Left lung (tissue), 10 donors: ENCODE measurements around the gene TMEM141. TPM values are rescaled to one million over a fixed set of nuclear protein-coding genes. Genes with fewer than 3 reads are reported as not detected.

ENCODE experiments used
- ATAC-seq: fragments of 200-7000 bp; cut with Tn5 transposase; one replicate; pipeline ENCODE4 v1.9.1; 2020; ENCODE audit warnings: moderate library complexity
- DNase-seq, 4 donors: peaks; one replicate each; pipeline ENCODE4 v3.0.0-alpha.2; 2013 to 2020
- H3K27ac ChIP-seq, 2 donors: fragments of 200-600 bp; sonication (generic) in 1 of 2; one replicate each; pipeline versions ENCODE4 v1.5.0 to v1.8.0; 2020 to 2021
- H3K27me3 ChIP-seq, 2 donors: fragments of 200-600 bp; sonication (generic) in 1 of 2; one replicate each; pipeline versions ENCODE4 v1.5.0 to v1.8.0; 2020 to 2021
- H3K36me3 ChIP-seq, 2 donors: fragments of 200-600 bp; sonication (generic) in 1 of 2; one replicate each; pipeline versions ENCODE4 v1.5.0 to v1.8.0; 2020 to 2021
- H3K4me1 ChIP-seq, 2 donors: fragments of 200-600 bp; one replicate each; pipeline ENCODE4 v1.8.0; 2021
- H3K4me3 ChIP-seq, 2 donors: fragments of 200-600 bp; sonication (generic) in 1 of 2; one replicate each; pipeline versions ENCODE4 v1.5.0 to v1.8.0; 2020 to 2021; ENCODE audit warnings: mild to moderate bottlenecking in 1 of 2
- H3K9me3 ChIP-seq, 2 donors: fragments of 200-600 bp; sonication (generic) in 1 of 2; one replicate each; pipeline versions ENCODE4 v1.5.0 to v1.8.0; 2020 to 2021
- intact Hi-C, 2 donors: fragments of 100-400 bp; cut with DNase I; formaldehyde crosslinking; loops; one replicate each; pipeline versions ENCODE4 v1.11.2 to v1.14.2; 2022
- polyA plus RNA-seq, 6 donors: library from polyadenylated mRNA; unstranded; fragments of 120-200 nt; gene quantifications; one replicate each; pipeline ENCODE4 v1.2.1, GENCODE V29; 2013; ENCODE audit not compliant: insufficient read length in 6 of 6
- total RNA-seq, 2 donors: library from RNA; stranded (reverse); fragmentation: NEBNext Ultra II Directional; extraction: Animal tissue kit (Norgen Biotek cat#: 25700); gene quantifications; one replicate each; pipeline ENCODE4 v1.2.1, GENCODE V29; 2021
- TF ChIP-seq, protein P1 (sequence below), 2 donors: fragments of 200-600 bp; sonication (generic) in 1 of 2; IDR thresholded peaks; one replicate each; pipeline versions ENCODE4 v1.5.0 to v1.8.0; 2021; ENCODE audit warnings: antibody characterized with exemption in 2 of 2
- donor health status: DM: no; HTN: yes; CAD: no.
- donor health status: DM: no; HTN: no; CAD: no.

TMEM141 gene
- total and polyA plus RNA-seq, 8 donors, result 49.3 to 76.6 (median 54.5) TPM

DNA sequence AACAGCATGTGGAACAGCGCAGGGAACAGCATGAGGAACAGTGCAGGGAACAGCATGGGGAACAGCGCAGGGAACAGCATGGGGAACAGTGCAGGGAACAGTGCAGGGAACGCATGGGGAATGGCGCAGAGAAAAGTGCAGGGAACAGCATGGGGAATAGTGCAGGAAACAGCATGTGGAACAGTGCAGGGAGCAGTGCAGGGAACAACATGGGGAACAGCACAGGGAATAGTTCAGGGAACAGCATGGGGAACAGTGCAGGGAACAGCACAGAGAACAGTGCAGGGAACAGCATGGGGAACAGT is 35.1 kb upstream of the TMEM141 start:
- Histone ChIP-seq H3K27me3 (peaks cover 0 to 27% of the 10 kb centered on the region in 2 donors), H3K4me3 (no peak overlapping the region), H3K36me3 (no peaks in the 10 kb centered on the region), H3K9me3 (peaks cover 0 to 16% of the 10 kb centered on the region in 2 donors), H3K4me1 (no peaks in the 10 kb centered on the region), H3K27ac (no peak overlapping the region)
- DNase-seq, result no peak
- TF ChIP-seq, protein P1, sequence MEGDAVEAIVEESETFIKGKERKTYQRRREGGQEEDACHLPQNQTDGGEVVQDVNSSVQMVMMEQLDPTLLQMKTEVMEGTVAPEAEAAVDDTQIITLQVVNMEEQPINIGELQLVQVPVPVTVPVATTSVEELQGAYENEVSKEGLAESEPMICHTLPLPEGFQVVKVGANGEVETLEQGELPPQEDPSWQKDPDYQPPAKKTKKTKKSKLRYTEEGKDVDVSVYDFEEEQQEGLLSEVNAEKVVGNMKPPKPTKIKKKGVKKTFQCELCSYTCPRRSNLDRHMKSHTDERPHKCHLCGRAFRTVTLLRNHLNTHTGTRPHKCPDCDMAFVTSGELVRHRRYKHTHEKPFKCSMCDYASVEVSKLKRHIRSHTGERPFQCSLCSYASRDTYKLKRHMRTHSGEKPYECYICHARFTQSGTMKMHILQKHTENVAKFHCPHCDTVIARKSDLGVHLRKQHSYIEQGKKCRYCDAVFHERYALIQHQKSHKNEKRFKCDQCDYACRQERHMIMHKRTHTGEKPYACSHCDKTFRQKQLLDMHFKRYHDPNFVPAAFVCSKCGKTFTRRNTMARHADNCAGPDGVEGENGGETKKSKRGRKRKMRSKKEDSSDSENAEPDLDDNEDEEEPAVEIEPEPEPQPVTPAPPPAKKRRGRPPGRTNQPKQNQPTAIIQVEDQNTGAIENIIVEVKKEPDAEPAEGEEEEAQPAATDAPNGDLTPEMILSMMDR (IDR thresholded peaks at IDR 0.05), result no peak
- no peak for ATAC-seq
- intact Hi-C loops, result no loop called here

DNA sequence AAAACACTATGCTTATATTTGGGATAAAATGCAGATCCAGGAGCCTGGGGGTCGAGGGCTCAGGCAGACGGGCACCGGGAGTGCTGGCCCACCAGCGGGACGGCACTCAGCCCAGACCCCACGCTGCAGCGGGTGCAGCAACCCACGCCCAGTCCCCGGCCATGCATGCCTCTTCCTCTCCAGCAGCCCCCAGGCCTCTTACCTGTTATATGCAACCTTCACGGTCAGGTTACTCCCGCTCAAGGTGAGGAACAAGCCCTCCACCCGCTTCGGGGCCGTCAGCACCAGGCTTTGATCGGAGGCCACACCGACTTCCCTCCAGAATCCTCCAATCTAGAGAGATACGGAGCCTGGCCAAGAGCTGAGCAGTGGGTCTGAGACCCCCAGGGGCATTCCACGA is 34.3 kb upstream of the TMEM141 start:
- DNase-seq (peak in 1 of 4 donors; percentile 53), ATAC-seq (no peak)
- H3K4me3 ChIP-seq, result no peak overlapping the region
- H3K27ac ChIP-seq, result no peak overlapping the region
- intact Hi-C loops, result no loop called here
- peaks cover 0 to 29% of the 10 kb centered on the region in 2 donors for H3K27me3 ChIP-seq
- H3K9me3 ChIP-seq, result peaks cover 0 to 9% of the 10 kb centered on the region in 2 donors
- no peaks in the 10 kb centered on the region for H3K36me3 ChIP-seq
- TF ChIP-seq, protein P1 (IDR thresholded peaks at IDR 0.05), result no peak
- H3K4me1 ChIP-seq, result no peaks in the 10 kb centered on the region

DNA sequence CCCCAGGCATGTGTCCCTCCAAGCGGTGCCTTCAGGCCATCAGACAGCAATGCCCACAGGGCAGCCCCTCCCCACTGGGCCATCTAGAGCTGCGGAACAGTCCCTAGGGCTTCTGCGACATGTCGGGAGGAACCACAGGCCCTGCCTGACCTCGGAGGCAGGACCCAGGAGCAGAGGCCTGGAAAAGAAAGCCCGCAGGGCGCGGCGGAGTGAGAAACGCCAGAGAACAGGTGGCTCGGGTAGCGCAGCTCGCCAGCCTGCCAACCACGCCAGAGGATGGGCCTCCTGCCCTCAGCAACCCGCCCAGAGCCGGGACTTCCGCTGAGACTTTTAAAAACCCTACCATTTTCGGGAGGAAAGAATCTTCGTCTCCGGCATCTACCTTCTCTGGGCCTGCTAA is 33.8 kb upstream of the TMEM141 start:
- H3K9me3 ChIP-seq, result peaks cover 0 to 4% of the 10 kb centered on the region in 2 donors

DNA sequence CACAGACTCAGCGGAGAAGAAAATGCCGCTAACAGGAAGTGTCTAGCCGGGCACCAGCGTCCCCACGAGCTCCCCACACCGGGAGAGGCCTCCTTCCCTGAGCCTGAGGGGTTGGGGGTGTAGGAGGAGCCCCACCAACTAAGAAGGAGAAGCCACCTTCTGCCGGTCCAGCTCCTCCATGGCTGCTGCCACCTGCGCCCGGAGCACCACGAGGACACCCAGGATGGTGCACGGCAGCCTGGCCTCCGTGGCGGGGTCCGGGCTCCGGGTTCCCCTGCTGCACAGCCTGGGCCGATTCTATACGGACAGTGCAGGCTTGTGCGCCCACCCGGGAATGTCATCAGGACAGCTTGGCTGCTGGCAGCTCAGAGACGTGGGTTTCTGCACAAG is 33.4 kb upstream of the TMEM141 start:
- Histone ChIP-seq H3K27me3 (peaks cover 0 to 38% of the 10 kb centered on the region in 2 donors), H3K4me3 (no peak overlapping the region), H3K4me1 (no peaks in the 10 kb centered on the region), H3K27ac (no peak overlapping the region), H3K36me3 (no peaks in the 10 kb centered on the region), H3K9me3 (peaks cover 0 to 1% of the 10 kb centered on the region in 2 donors)
- TF ChIP-seq, protein P1 (IDR thresholded peaks at IDR 0.05), result no peak
- intact Hi-C loops, result no loop called here
- ATAC-seq (no peak), DNase-seq (peak in 1 of 4 donors; percentile 71)

More for the DNA sequence above, 33.8 kb upstream of the TMEM141 start:
- intact Hi-C loops, result no loop called here
- TF ChIP-seq, protein P1 (IDR thresholded peaks at IDR 0.05), result no peak
- DNase-seq (peak in 1 of 4 donors; percentile 43), ATAC-seq (no peak)
- Histone ChIP-seq H3K27ac (no peak overlapping the region), H3K27me3 (peaks cover 0 to 34% of the 10 kb centered on the region in 2 donors), H3K4me3 (no peak overlapping the region), H3K36me3 (no peaks in the 10 kb centered on the region), H3K4me1 (no peaks in the 10 kb centered on the region)

DNA sequence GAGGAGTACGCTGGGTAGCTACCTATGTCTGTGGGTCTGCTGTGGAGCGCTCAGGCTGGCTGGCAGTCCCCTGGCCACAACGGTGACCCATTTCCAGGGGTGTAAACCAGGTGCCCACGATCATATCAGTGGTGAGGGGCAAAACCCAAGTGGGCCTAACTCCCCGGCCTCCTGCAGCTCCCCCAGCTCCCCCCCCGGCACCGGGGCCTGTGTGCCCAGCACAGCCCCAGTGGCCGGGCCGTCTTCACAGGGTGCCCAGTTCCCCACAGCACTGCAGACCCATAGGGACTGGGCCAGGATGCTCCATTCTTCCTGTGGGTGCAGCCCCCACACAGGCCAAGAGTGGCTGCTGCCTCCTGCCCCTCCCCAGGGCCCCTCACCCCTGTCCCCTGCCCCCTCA is 32.1 kb upstream of the TMEM141 start:
- DNase-seq (peak in 1 of 4 donors; percentile 67), ATAC-seq (no peak)
- peaks cover 0 to 48% of the 10 kb centered on the region in 2 donors for H3K27me3 ChIP-seq
- no peak overlapping the region for H3K4me3 ChIP-seq
- H3K4me1 ChIP-seq, result no peaks in the 10 kb centered on the region
- H3K9me3 ChIP-seq, result peaks cover 0 to 1% of the 10 kb centered on the region in 2 donors
- intact Hi-C loops, result no loop called here
- no peak overlapping the region for H3K27ac ChIP-seq
- H3K36me3 ChIP-seq, result no peaks in the 10 kb centered on the region
- TF ChIP-seq, protein P1 (IDR thresholded peaks at IDR 0.05), result no peak
